ENCODE measurements around the gene TTC39A. TPM values are rescaled to one million over a fixed set of nuclear protein-coding genes. Genes with fewer than 3 reads are reported as not detected.
"Not testable (repeated sequence)": the region's sequence is repeated elsewhere in the genome, so short reads cannot be mapped to it uniquely, and the experiment has no call there.

TTC39A gene
- total RNA-seq, 1 donor from 2014 or later: 26.0 TPM

- no peak for DNase-seq (ENCODE audit: low spot score, unreplicated experiment)
- no peaks in the 10 kb centered on the region for H3K27me3 Mint-ChIP-seq
These were observed 78.0 kb downstream of the TTC39A start for GRCh38 chr1:51252366-51252765.

GRCh38 chr1:51251165-51251564 is 79.2 kb downstream of the TTC39A start:
- peaks cover 21% of the 10 kb centered on the region for H3K4me1 Mint-ChIP-seq (ENCODE audit: low read depth)
- not testable (repeated sequence) for H3K27ac Mint-ChIP-seq

More at GRCh38 chr1:51252366-51252765, 78.0 kb downstream of the TTC39A start:
- Mint-ChIP-seq H3K9me3 (ENCODE audit: low read depth) (no peaks in the 10 kb centered on the region), H3K4me3 (ENCODE audit: low read depth) (no peak overlapping the region), H3K4me1 (ENCODE audit: low read depth) (peaks cover 12% of the 10 kb centered on the region), H3K27ac (peak overlapping the region; percentile 74), H3K36me3 (ENCODE audit: insufficient read depth) (peaks cover 5% of the 10 kb centered on the region)
- TF ChIP-seq CTCF (IDR thresholded peaks at IDR 0.05; ENCODE audit: unreplicated experiment): no peak

GRCh38 chr1:51250729-51251128 is 79.6 kb downstream of the TTC39A start:
- peaks cover 24% of the 10 kb centered on the region for H3K4me1 Mint-ChIP-seq (ENCODE audit: low read depth)
- H3K36me3 Mint-ChIP-seq (ENCODE audit: insufficient read depth); DNase-seq (ENCODE audit: low spot score, unreplicated experiment); H3K4me3 Mint-ChIP-seq (ENCODE audit: low read depth); H3K27me3 Mint-ChIP-seq; H3K9me3 Mint-ChIP-seq (ENCODE audit: low read depth): not testable (repeated sequence)
- peak overlapping the region; percentile 37 for H3K27ac Mint-ChIP-seq

More at GRCh38 chr1:51251165-51251564, 79.2 kb downstream of the TTC39A start:
- DNase-seq (ENCODE audit: low spot score, unreplicated experiment); H3K27me3 Mint-ChIP-seq; H3K9me3 Mint-ChIP-seq (ENCODE audit: low read depth); H3K36me3 Mint-ChIP-seq (ENCODE audit: insufficient read depth); H3K4me3 Mint-ChIP-seq (ENCODE audit: low read depth): not testable (repeated sequence)

- no peak for DNase-seq (ENCODE audit: low spot score, unreplicated experiment)
- Mint-ChIP-seq H3K36me3 (ENCODE audit: insufficient read depth) (peaks cover 7% of the 10 kb centered on the region), H3K9me3 (ENCODE audit: low read depth) (no peaks in the 10 kb centered on the region), H3K4me1 (ENCODE audit: low read depth) (peaks cover 24% of the 10 kb centered on the region), H3K27me3 (no peaks in the 10 kb centered on the region), H3K27ac (no peak overlapping the region), H3K4me3 (ENCODE audit: low read depth) (no peak overlapping the region)
- no peak for TF ChIP-seq CTCF (IDR thresholded peaks at IDR 0.05; ENCODE audit: unreplicated experiment)
These were observed 80.9 kb downstream of the TTC39A start for GRCh38 chr1:51249445-51249844.

- TF ChIP-seq CTCF (IDR thresholded peaks at IDR 0.05; ENCODE audit: unreplicated experiment): no peak
- H3K9me3 Mint-ChIP-seq (ENCODE audit: low read depth): no peaks in the 10 kb centered on the region
- peaks cover 9% of the 10 kb centered on the region for H3K36me3 Mint-ChIP-seq (ENCODE audit: insufficient read depth)
- peak overlapping the region; percentile 85 for H3K27ac Mint-ChIP-seq
- H3K4me1 Mint-ChIP-seq (ENCODE audit: low read depth): peaks cover 24% of the 10 kb centered on the region
- H3K27me3 Mint-ChIP-seq: no peaks in the 10 kb centered on the region
- DNase-seq (ENCODE audit: low spot score, unreplicated experiment): no peak
- no peak overlapping the region for H3K4me3 Mint-ChIP-seq (ENCODE audit: low read depth)
These were observed 82.9 kb downstream of the TTC39A start for GRCh38 chr1:51247499-51247898.

GRCh38 chr1:51247022-51247421 is 83.3 kb downstream of the TTC39A start:
- peak overlapping the region; percentile 85 for H3K27ac Mint-ChIP-seq
- H3K9me3 Mint-ChIP-seq (ENCODE audit: low read depth): no peaks in the 10 kb centered on the region
- no peak for DNase-seq (ENCODE audit: low spot score, unreplicated experiment)
- H3K4me3 Mint-ChIP-seq (ENCODE audit: low read depth): no peak overlapping the region
- H3K4me1 Mint-ChIP-seq (ENCODE audit: low read depth): peaks cover 24% of the 10 kb centered on the region
- peaks cover 8% of the 10 kb centered on the region for H3K36me3 Mint-ChIP-seq (ENCODE audit: insufficient read depth)
- no peak for TF ChIP-seq CTCF (IDR thresholded peaks at IDR 0.05; ENCODE audit: unreplicated experiment)
- no peaks in the 10 kb centered on the region for H3K27me3 Mint-ChIP-seq

Measured in progenitor cell of endocrine pancreas (in vitro differentiated cells).